HFFc6 (cell line): ENCODE measurements around the gene GRK6. TPM values are rescaled to one million over a fixed set of nuclear protein-coding genes. Genes with fewer than 3 reads are reported as not detected.
A peak's percentile ranks its signal among the peaks of the same experiment; 100 is the strongest.

Source experiments
- DNase-seq: peaks from one replicate; pipeline ENCODE4 v3.0.0-alpha.2; 2018
- H3K27ac Mint-ChIP-seq: 2 replicates; pipeline ENCODE4 v1.8.0; 2020; ENCODE audit warnings: mild to moderate bottlenecking, mixed read lengths
- H3K27me3 Mint-ChIP-seq: 2 replicates; pipeline ENCODE4 v1.8.0; 2021; ENCODE audit warnings: mild to moderate bottlenecking, moderate library complexity, mixed read lengths; ENCODE audit not compliant: insufficient read depth
- H3K36me3 Mint-ChIP-seq: 2 replicates; pipeline ENCODE4 v1.8.0; 2021; ENCODE audit warnings: low read depth, mixed read lengths
- H3K4me1 Mint-ChIP-seq: 2 replicates; pipeline ENCODE4 v1.8.0; 2020; ENCODE audit warnings: low read depth, mixed read lengths
- H3K4me3 Mint-ChIP-seq: 2 replicates; pipeline ENCODE4 v1.8.0; 2020; ENCODE audit warnings: mild to moderate bottlenecking, moderate library complexity, mixed read lengths
- H3K9me3 Mint-ChIP-seq: 2 replicates; pipeline ENCODE4 v1.8.0; 2020; ENCODE audit warnings: mild to moderate bottlenecking, mixed read lengths
- total RNA-seq, 6 experiments: library from RNA; stranded (reverse); fragmentation: NEBNext Ultra II Directional; extraction: Animal tissue kit (Norgen Biotek cat#: 25700); gene quantifications; 2 replicates in 1 of 6; 3 replicates in 5 of 6; pipeline ENCODE4 v1.2.3, GENCODE V29; 2021
- TF ChIP-seq, protein P1 (sequence below): fragments of 200-600 bp; sonication (generic); IDR thresholded peaks from 2 replicates; pipeline ENCODE4 v1.5.0; 2021; ENCODE audit warnings: antibody characterized with exemption, mild to moderate bottlenecking

GRK6 gene
- total RNA-seq, 6 experiments from 2014 or later, result 25.8 to 30.7 (median 28.0) TPM

DNA sequence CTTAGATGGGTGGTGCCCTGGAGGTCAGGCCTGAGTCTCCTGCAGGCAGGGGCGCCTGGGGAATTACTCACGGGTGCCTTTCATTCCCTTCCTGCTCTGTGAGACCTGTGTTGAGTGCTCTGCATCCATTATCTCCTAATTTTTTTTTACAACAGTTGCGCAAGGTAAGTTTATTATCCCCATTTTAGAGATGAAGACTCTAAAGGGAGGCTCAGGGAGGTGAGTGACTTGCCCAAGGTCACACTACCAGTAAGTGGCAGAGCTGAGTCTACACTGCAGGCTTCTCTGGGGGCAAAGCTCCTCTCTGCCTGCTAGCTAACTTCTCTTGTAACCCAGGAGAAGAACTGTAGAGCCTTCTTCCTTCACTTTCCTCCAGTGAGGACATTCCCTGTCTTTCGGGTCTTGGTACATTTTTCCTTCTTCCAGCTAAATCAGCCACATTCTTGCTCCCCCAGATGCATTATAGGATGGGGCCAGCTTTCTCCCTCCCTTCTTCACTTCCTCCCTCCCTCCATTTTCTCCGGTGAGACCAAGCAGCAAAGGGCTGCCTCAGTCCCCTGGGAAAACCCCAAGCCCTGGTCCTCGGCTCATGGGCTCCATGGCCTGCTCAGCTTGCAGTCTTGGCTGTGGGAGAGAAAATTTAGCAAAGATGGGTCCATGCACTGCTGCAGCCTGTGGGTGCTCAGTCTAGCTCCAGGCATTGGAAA is 21.9 kb downstream of the GRK6 start:
- H3K4me1 Mint-ChIP-seq, result peaks cover 24% of the 10 kb centered on the region
- DNase-seq, result no peak
- H3K27ac Mint-ChIP-seq, result peak overlapping the region; percentile 73
- peak overlapping the region; percentile 77 for H3K4me3 Mint-ChIP-seq
- no peaks in the 10 kb centered on the region for H3K36me3 Mint-ChIP-seq
- H3K9me3 Mint-ChIP-seq, result no peaks in the 10 kb centered on the region; the same call in 1 of the 2 replicates
- H3K27me3 Mint-ChIP-seq, result peaks cover 11% of the 10 kb centered on the region
- TF ChIP-seq, protein P1, sequence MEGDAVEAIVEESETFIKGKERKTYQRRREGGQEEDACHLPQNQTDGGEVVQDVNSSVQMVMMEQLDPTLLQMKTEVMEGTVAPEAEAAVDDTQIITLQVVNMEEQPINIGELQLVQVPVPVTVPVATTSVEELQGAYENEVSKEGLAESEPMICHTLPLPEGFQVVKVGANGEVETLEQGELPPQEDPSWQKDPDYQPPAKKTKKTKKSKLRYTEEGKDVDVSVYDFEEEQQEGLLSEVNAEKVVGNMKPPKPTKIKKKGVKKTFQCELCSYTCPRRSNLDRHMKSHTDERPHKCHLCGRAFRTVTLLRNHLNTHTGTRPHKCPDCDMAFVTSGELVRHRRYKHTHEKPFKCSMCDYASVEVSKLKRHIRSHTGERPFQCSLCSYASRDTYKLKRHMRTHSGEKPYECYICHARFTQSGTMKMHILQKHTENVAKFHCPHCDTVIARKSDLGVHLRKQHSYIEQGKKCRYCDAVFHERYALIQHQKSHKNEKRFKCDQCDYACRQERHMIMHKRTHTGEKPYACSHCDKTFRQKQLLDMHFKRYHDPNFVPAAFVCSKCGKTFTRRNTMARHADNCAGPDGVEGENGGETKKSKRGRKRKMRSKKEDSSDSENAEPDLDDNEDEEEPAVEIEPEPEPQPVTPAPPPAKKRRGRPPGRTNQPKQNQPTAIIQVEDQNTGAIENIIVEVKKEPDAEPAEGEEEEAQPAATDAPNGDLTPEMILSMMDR, result no peak

DNA sequence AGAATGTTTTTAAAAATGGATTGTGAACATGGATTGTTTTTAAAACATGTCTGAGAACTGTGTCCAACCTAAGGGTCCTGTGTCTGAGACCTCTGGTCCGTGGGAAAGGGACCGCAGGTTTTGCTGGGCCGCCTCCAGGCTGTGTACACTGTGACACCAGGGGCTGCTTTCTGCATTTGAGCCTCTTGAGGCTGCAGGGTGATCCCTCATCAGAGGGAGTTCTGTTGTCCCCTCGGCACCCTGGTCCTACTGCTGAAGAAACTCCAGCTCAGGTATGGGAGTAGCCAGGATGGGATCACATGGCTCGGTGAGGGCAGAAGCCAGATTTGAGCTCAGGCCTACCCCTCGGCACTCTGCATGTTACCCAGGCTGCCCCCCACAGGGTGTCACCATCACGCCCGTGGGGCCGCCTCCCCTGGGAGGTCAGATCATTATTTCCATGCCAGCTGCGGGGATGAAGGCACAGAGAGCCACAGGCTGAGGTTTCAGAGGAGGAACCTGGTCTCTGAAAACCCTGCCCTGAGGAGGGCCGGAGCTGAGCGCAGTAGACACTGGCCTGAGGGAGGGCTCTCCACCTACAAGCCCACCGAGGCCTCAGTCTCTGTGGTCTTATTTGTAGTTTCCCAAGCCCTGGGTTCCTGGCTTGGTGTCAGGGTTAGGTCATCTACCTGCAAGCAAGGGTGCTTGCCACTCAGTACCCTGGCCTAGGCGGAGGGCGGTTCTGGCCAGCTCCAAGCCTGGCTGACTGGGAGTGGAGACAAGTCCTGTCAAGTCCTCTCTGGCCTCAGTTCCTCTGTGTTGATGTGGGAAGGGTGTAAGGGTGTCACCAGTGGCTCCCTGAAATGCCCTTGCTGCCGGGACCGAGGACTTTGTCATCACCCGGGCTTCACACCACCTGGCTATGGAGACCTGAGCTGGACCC is 22.9 kb downstream of the GRK6 start:
- Mint-ChIP-seq H3K4me3 (no peak overlapping the region), H3K9me3 (no peaks in the 10 kb centered on the region; the same call in 1 of the 2 replicates), H3K27me3 (peaks cover 11% of the 10 kb centered on the region), H3K36me3 (no peaks in the 10 kb centered on the region), H3K27ac (no peak overlapping the region), H3K4me1 (peaks cover 24% of the 10 kb centered on the region)
- DNase-seq, result no peak
- TF ChIP-seq, protein P1, result no peak

DNA sequence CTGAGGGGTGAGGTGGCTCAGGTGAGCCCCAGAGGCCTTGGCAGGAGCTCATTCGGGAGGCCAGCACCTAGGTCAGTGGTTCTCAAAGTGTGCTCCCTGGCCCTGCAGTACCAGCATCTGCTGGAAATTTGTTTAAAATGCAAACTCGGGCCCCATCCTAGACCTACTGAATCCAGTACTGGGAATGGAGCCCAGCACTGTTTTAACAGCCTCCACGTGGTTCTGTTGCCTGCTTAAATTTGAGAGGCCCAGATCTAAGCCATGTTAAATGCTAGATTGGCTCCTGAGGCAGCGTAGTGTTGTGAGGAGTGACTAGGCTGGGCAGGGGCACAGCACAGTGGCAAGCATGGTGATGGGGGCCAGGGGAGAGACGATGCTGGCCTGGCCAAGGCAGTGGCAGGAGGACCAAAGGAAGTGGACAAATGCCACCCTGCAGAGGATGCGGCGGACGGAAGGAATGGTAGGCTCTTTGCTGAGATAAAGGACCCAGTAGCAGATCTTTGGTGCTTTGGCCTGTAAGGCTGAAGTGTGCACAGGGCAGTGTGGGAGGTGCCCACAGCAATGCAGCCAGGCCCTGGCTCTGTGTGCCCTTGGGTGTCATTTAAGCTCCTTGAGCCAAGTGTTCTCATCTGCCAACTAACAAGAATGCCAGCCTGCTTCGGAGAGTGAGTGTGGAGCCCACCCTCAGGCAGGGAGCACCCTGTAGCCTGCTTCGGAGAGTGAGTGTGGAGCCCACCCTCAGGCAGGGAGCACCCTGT is 24.4 kb downstream of the GRK6 start:
- no peaks in the 10 kb centered on the region; the same call in 1 of the 2 replicates for H3K9me3 Mint-ChIP-seq
- H3K4me1 Mint-ChIP-seq, result peaks cover 17% of the 10 kb centered on the region
- H3K36me3 Mint-ChIP-seq, result no peaks in the 10 kb centered on the region
- DNase-seq, result no peak
- TF ChIP-seq, protein P1, result no peak
- H3K27me3 Mint-ChIP-seq, result peaks cover 8% of the 10 kb centered on the region
- no peak overlapping the region for H3K27ac Mint-ChIP-seq
- no peak overlapping the region for H3K4me3 Mint-ChIP-seq

DNA sequence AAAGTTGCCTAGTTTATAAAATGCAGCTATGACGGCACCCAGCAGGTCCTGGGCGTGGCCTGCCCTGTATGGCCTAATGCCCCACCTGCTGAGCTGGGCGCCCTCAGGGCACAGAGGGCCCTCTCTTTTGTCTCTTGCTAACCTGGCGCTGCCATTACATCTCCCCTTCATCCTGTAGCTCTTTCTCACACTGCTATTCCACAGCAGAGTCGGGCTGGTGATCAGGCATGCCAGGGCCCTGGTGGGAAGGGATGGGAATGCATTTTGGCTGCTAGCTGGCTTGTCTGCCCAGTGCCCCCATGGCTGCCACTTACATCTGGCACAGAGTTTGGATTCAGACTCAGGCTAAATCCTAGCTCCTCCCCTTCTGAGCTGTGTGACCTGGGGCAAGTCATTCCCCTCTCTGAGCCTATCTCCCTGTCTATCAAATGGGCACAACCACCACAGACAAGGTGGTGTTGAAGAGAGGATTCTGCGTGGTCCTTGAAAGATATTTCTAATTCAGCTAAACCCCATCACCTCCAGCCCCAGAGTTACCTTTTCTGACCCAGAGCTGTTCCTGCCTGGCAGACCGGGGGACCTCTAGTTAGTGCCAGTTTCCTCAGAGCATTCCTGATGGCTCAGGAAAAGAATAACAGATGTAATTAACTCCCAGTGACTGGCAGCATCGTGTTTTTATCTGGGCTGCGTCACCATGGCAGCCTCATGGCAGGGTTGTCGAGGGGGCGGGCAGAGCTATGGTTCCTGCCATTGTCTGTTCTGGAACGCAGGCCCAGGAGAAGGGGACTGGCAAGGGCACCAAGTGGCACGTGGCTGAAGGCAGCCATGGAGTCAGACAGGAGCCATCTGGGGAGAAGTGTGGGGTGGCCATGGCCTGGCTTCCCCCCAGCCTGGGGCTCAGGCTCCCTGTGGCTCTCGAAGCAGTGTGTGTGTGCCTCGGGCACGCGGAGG is 26.5 kb downstream of the GRK6 start:
- H3K36me3 Mint-ChIP-seq, result peaks cover 14% of the 10 kb centered on the region
- peak overlapping the region; percentile 9; the same call in 1 of the 2 replicates for H3K27ac Mint-ChIP-seq
- peaks cover 24% of the 10 kb centered on the region for H3K4me1 Mint-ChIP-seq
- TF ChIP-seq, protein P1, result peak; percentile 45
- H3K27me3 Mint-ChIP-seq, result peaks cover 14% of the 10 kb centered on the region
- no peak for DNase-seq
- no peaks in the 10 kb centered on the region; the same call in 1 of the 2 replicates for H3K9me3 Mint-ChIP-seq
- peak overlapping the region; percentile 19; the same call in 1 of the 2 replicates for H3K4me3 Mint-ChIP-seq
